ENCODE results near the gene PCSK7. TPM values are rescaled to one million over a fixed set of nuclear protein-coding genes. Genes with fewer than 3 reads are reported as not detected.

PCSK7 gene
- total and polyA plus RNA-seq, 2 of the 4 experiments (the other 2 are of a cell fraction) = 35.8 to 54.3 TPM

DNA sequence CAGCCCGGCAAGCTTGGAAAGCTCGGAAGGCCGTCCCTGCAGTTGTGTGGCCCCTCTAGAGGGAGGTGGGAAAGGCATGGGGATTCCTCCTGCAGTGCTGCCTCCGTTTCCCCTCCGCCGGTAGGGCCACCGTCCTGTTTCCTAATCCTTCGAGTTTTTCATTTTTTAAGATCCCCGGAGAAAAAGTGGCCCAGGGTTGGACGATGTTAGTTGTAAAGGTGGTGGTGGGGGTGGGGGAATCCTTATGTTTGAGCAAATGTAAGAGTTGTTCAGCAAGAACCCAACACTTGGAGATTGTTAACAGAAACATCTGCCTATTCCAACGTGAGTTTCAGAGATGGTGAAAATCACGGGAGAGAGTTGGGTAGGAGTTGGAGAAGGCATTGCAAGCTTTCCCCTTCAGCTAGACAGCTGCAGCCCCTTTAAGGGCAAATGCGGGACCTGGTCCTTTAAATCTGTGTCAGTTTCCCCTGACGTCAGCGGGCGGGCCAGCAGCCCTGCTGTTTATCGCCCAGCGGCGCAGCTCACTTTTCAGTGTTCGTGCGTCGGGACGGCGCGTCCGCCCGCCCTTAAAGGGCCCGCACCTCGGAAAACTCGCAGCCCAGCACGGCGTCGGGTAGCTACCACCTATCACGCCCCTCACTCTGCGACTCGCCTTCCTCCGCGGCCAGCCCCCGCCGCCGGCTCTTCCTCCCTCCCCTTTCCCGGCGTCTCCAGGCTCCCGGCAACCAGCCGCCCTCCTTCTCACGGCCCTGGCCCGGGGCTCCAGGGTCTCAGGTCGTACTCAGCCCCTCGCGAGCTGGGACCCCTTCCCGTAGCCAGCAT, 53.5 kb downstream of the PCSK7 start, which contains the start of gene SIDT2:
TSS of gene SIDT2 (plus strand) at position 534 of the 825 bp plus-strand sequence. CDS start 521 bp downstream, outside the sequence.
- Histone ChIP-seq H3K9ac (ENCODE audit: low read depth, low read length) (peak within 1 kb of the TSS; percentile 91), H3K4me1 (ENCODE audit: control insufficient read depth, insufficient read depth, low read length) (peaks cover 13% of the 10 kb centered on the region), H3K27me3 (ENCODE audit: control insufficient read depth, insufficient read depth, low read length) (no peaks in the 10 kb centered on the region), H3K27ac (ENCODE audit: insufficient read depth, low read length) (peak within 1 kb of the TSS; percentile 93), H3K18ac (ENCODE audit: low read depth, low read length) (peak within 1 kb of the TSS; percentile 74), H3K9me1 (ENCODE audit: insufficient read depth, low read length) (peaks cover 9% of the 10 kb centered on the region), H3K79me1 (ENCODE audit: low read depth in 1 of 2, low read length in 2 of 2) (peaks cover 21 to 44% of the 10 kb centered on the region in 2 experiments), H2AK5ac (ENCODE audit: low read depth, low read length) (peak within 1 kb of the TSS; percentile 88), H2BK15ac (ENCODE audit: low read depth, low read length) (peak within 1 kb of the TSS; percentile 90; the same call in 2 of the 3 replicates), H3K4me3 (ENCODE audit: insufficient read depth, low read depth, low read length) (peak within 1 kb of the TSS; percentile 87), H3K36me3 (ENCODE audit: control insufficient read depth, insufficient read depth, low read length) (peaks cover 11% of the 10 kb centered on the region), H4K8ac (ENCODE audit: low read depth in 2 of 2, low read length in 2 of 2) (peak within 1 kb of the TSS; percentile 81 to 96), H2BK120ac (ENCODE audit: low read depth, low read length) (peak within 1 kb of the TSS; percentile 87), H3K9me3 (ENCODE audit: control insufficient read depth, insufficient read depth, low read length) (no peaks in the 10 kb centered on the region), H2BK5ac (ENCODE audit: low read depth, low read length, poor library complexity, severe bottlenecking) (peak within 1 kb of the TSS; percentile 88), H4K5ac (ENCODE audit: low read depth, low read length) (peak within 1 kb of the TSS; percentile 28), H2BK20ac (ENCODE audit: low read depth, low read length) (peak within 1 kb of the TSS; percentile 90), H4K91ac (ENCODE audit: insufficient read depth, low read depth, low read length) (peak within 1 kb of the TSS; percentile 86), H2AFZ (replicated peaks; ENCODE audit: low read length, poor library complexity) (peak within 1 kb of the TSS; percentile 92), H3K4ac (ENCODE audit: low read depth, low read length) (peak within 1 kb of the TSS; percentile 89), H3K4me2 (ENCODE audit: low read depth, low read length) (peak within 1 kb of the TSS; percentile 86), H2AK9ac (replicated peaks; ENCODE audit: low read depth, low read length, poor library complexity) (peak within 1 kb of the TSS; percentile 78), H3K56ac (ENCODE audit: extremely low read depth, insufficient read depth, low read length) (peak within 1 kb of the TSS; percentile 85), H4K20me1 (ENCODE audit: insufficient read depth, low read length) (no peaks in the 10 kb centered on the region; the same call in none of the 2 replicates), H3K23ac (ENCODE audit: low read depth, low read length) (peak within 1 kb of the TSS; percentile 93), H3K14ac (replicated peaks; ENCODE audit: low read depth, low read length) (peak within 1 kb of the TSS; percentile 91)
- intact Hi-C loops (cut with micrococcal nuclease) = loop anchor here (1.0 kb wide), 1 partner anchor 33 kb away; no protein-coding TSS in a partner anchor
- DNase-seq (peak; percentile 92), ATAC-seq (ENCODE audit: low read depth) (peak; percentile 92)
- BruUV-seq (replicated peaks) = no TSS peak
- WGBS, 2 experiments (ENCODE audit: extremely low coverage in 2 of 2, insufficient read length in 1 of 2) = 30% methylated on average over 2 of the region's 51 CpGs; no CpG with 5 or more reads in 1 of the 2 experiments
- dilution Hi-C loops (cut with HindIII; ENCODE audit: low sequenced_read_pairs, unreplicated experiment) = no loop called here
- ChIA-PET CTCF (no interaction called here), POLR2A (ENCODE audit: unreplicated experiment) (interaction anchor here (0.5 to 1.6 kb wide), 5 partner anchors 21 to 116 kb away, joined by 3 to 14 read pairs (median 3); partner anchors contain the start of gene PAFAH1B2)
- in situ Hi-C loops (cut with MboI; ENCODE audit: low sequenced_read_pairs) = no loop called here
- TF ChIP-seq MXI1 (IDR thresholded peaks at IDR 0.05; ENCODE audit: borderline replicate concordance, low read depth, low read length) (peak; percentile 86), BHLHE40 (IDR thresholded peaks at IDR 0.05; ENCODE audit: low read depth, low read length) (peak; percentile 32; the same call in 1 of the 2 replicates), POLR2A (IDR thresholded peaks at IDR 0.05; ENCODE audit: low read depth, low read length) (peak; percentile 83), MAZ (IDR thresholded peaks at IDR 0.05; ENCODE audit: borderline replicate concordance, low read depth, low read length) (peak; percentile 94), FOS (IDR thresholded peaks at IDR 0.05; ENCODE audit: low read depth, low read length) (peak; percentile 25; the same call in 1 of the 2 replicates), MAFK (IDR thresholded peaks at IDR 0.05; ENCODE audit: low read depth, low read length) (no peak)
- TF ChIP-seq, protein P1, sequence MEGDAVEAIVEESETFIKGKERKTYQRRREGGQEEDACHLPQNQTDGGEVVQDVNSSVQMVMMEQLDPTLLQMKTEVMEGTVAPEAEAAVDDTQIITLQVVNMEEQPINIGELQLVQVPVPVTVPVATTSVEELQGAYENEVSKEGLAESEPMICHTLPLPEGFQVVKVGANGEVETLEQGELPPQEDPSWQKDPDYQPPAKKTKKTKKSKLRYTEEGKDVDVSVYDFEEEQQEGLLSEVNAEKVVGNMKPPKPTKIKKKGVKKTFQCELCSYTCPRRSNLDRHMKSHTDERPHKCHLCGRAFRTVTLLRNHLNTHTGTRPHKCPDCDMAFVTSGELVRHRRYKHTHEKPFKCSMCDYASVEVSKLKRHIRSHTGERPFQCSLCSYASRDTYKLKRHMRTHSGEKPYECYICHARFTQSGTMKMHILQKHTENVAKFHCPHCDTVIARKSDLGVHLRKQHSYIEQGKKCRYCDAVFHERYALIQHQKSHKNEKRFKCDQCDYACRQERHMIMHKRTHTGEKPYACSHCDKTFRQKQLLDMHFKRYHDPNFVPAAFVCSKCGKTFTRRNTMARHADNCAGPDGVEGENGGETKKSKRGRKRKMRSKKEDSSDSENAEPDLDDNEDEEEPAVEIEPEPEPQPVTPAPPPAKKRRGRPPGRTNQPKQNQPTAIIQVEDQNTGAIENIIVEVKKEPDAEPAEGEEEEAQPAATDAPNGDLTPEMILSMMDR (conservative IDR thresholded peaks at IDR 0.05; ENCODE audit: low read depth, low read length) = no peak
